Stimulated activated CD8-positive, alpha-beta memory T cell treated with anti-CD3 and anti-CD28 coated beads, Interleukin-15, amount 100 ng/mL, for 4 hours (primary cell): ENCODE measurements around the gene ASMTL.
"Not testable (repeated sequence)": the region's sequence is repeated elsewhere in the genome, so short reads cannot be mapped to it uniquely, and the experiment has no call there.

Experiments used
- DNase-seq, 2 donors: peaks; one replicate each; pipeline ENCODE4 v3.0.0-alpha.2; 2020; ENCODE audit warnings: low read depth in 2 of 2

Gene ASMTL

DNA sequence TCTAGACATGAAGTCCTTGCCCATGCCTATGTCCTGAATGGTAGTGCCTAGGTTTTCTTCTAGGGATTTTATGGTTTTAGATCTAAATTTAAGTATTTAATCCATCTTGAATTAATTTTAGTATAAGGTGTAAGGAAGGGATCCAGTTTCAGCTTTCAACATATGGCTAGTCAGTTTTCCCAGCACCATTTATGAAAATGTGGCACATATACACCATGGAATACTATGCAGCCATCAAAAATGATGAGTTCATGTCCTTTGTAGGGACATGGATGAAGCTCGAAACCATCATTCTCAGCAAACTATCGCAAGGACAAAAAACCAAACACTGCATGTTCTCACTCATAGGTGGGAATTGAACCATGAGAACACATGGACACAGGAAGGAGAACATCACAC, 29.8 kb upstream of the ASMTL start:
- not testable (repeated sequence) for DNase-seq

DNA sequence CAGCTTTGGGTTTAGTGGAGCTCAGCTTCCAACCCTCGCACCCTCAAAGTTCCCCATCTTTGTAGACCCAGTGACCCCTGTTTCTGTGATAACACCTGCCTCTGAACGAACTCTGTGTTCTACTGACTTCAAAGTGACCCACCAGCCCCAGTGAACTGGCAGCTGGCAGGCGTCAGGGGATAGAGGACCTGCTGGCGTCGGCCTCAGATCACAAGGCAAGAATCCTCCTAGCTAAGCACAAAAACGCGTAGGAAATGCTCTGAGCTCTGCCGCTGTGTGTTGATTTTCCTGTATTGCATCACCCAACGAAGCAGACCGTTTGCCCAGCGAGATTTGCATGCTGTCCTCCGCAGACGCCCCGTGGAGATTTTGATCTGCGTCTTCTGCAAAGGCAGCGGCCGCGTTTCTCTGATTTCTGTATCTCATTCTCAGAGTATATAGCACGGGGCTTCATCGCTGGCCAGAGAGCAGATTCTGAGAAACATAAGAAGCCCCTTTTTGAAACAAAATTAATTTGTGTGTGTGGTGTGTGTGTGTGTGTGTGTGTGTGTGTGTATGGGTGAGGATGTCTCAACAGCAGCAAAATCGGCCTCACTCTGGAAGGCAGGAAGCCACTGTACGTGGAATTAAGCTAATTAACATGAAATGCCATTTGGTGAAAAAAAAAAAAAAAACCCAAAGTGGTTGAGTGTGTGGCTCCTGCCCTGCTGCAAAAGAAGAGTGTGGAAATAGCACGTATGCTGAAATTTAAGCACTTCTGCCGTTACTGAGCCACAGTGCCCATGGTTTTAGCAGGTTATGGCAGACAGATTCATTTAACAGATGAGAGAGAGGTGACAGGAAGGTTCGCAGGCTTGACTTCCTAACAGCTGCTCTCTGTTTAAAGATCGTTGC, 29.2 kb upstream of the ASMTL start:
- peak; percentile 44 to 68 for DNase-seq

DNA sequence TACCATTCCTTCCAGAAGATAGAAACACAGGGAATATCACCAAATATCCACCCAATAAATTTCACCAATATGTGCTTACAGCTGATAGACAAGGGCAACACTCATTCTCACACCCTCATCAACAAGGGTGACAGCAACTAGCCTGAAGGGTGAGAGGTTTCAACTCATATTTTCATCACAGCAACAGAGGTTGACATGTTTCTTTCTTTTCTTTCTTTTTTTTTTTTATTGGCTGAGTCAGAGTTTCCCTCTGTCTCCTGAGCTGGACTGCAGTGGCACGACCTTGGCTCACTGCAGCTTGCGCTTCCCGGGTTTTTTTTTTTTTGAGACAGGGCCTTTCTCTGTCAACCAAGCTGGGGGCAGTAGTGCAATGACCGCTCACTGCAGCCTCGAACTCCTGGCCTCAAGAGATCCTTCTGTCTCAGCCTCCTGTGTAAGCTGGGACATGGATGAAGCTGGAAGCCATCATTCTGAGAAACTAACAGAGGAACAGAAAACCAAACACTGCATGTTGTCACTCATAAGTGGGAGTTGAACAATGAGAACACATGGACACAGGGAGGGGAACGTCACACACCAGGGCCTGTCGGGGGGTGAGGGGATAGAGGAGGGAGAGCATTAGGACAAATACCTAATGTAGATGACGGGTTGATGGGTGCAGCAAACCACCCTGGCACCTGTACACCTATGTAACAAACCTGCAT, 27.5 kb upstream of the ASMTL start:
- DNase-seq = no peak

DNA sequence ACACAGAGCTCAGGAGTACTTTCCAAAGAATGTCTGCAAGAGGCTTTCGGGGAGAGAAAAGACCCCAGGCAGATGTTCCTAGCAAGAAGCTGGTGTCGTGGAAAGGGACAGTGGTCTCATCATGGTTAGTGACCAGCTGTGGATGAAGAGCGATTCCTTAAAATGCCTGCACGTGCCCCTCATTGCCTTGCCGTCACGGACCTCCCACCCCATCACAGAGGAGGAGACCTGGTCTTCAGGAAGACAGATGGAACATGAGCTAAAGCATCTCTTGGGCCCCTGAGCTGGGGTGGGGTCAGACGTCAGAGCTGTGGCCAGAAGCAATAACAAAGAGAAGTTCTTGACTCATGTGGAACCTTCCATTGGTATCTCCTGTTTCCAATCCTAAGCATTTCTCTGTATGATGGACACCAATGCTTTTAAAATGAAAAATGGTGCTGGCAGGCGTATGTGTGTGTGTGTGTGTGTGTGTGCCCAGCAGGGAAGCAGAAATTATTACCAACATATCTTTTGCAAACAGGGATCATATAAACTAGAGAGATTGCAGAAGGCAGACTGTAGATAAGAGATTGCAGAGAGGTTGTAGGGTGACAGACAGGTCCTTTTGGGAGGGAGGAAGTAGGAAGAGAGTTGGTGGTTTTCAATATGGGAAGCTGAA, 25.2 kb upstream of the ASMTL start:
- no peak for DNase-seq

DNA sequence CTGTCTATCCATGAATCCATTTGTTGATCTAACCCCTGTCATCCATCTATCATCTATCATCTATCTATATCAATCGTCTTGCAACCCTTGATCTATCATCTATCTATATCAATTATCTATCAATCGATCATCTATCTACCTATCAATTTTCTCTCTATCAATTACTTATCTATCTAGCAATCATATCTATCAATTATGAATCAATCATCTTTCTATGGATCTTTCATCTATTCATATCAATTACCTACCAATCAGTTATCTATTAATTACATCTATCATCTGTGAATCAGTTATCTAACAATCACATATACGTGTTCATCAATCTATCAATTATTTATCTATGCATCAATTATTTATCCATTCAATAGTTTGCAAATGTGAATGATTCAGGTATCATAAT, 24.5 kb upstream of the ASMTL start:
- DNase-seq = no peak

DNA sequence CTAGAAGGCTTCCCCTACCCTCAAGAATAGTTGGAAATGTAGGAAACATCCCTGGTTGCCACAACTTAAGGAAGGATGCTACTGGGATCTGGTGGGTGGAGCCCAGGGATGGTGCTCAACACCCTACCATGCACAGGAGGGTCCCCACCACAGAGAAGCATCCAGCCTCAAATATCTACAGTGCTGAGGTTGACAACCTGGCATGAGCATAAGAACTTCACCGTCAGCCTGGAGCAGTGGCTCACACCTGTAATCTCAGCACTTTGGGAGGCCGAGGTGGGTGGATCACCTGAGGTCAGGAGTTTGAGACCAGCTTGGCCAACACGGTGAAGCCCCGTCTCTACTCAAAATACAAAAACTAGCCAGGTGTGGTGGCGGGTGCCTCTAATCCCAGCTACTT, 24.0 kb upstream of the ASMTL start:
- no peak for DNase-seq

DNA sequence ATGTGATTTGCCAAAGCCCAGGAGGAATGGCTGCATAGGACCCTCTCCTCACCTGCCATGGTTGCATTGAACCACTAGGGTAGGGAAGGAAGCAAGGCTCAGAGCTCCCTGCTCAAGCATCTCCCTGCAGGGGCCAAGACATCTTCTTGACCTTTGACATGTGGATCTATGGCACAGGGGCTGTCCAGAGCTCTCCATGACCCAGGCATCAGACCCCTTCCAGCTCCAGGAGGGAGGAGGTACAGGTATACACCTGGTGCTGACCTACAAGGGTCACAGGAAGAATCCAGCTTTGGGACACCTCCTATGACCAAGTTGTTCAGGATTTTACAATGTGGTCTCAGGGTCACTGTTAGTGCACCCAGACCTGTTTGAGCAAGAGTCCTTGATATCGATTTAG, 23.2 kb upstream of the ASMTL start:
- no peak for DNase-seq

DNA sequence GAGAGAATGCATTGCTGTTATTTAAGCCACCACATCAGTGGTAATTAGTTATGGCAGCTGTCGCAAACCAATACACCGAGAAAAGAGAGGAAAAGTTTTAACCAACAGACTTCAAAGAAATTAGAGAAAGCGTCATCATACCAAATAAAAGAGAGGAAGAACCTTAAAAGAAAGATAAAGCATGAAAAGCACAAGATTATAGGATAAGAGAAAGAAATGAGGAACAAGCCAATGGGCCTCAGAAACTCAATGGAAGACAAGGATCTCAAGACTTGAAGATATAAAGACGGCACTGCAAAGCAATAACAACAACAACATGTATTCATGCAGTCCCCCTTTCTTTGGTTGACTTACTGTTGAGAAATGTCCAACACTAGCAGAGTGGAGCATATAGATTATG, 22.8 kb upstream of the ASMTL start:
- no peak for DNase-seq

DNA sequence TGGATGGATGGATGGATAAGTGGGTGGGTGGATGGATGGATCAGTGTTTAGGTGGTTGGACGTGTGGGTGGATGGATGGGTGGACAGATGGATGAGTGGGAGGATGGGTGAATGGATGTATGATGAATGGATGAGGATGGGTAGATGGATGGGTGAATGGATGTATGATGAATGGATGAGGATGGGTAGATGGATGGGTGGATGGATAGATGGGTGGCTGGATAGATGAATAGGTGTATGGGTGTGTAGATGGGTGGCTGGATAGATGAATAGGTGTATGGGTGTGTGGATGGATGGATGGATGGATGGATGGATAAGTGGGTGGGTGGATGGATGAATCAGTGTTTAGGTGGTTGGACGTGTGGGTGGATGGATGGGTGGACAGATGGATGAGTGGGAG, 21.9 kb upstream of the ASMTL start:
- not testable (repeated sequence) for DNase-seq

DNA sequence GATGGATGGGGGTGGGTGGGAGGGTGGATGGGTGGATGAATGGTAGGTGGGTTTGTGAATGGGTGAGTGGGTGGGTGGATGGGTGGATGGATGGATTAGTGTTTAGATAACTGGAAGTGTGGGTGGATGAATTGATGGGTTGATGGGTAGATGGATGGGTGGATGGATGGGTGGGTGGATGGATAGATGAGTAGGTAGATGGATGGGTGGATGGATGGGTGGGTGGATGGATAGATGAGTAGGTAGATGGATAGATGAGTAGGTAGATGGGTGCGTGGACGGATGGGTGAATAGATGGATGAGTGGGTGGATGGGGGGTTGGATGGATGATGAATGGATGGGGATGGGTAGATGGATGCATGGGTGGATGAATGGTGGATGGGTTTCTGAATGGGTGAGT, 20.3 kb upstream of the ASMTL start:
- no peak for DNase-seq

DNA sequence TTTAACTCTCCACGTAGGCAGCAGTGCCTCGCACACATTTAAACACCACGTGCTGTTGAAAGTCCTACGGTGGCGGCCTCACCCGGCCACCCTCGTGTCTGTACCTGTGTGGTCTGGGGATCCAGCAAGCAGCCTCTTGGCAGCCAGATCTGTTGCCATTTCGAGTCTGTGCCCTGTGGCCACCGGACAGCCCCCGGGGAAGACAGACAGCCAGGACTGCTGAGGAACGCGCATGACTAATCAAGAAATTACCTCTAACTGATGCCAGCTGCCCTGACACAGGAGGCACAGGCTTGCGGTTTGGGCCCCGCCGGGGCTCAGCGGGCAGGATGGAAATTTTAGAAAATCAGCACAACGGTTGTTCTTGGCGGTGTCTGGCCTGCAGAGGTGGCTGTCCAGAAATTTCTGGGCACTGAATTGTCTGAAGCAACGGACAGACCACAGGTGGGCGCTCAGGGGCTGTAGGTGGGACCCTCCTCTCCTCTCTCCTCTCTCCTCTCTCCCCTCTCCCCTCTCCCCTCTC, 15.6 kb upstream of the ASMTL start:
- peak; percentile 65 to 67 for DNase-seq

DNA sequence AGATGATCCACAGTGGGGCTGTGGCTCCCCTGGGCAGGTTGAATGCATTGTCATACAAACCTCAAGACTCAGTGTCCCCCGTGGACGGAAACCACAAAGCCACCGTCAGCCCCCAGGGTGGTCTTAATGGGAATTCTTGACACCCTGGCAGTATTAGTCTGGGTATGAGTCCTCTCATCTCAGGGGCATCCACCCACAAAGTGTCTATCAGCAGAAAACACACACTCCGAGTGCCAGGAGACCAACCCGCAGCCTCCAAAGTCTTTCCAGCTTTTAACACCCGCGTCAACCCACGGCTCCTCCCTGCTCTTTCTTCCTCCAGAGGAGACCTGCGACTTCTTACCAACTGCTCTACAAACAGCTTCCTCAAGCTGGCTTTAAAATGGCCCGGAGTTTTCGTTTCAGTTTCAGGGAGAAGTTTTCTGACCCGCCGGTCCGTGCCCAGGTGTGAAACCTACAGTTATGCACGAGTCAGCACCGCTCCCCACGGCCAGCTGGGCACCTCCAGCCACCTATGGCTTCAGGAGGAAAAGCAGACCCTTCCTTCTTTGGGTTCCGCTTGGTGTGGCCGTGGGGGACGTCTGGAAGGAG, 14.4 kb upstream of the ASMTL start:
- DNase-seq = no peak

DNA sequence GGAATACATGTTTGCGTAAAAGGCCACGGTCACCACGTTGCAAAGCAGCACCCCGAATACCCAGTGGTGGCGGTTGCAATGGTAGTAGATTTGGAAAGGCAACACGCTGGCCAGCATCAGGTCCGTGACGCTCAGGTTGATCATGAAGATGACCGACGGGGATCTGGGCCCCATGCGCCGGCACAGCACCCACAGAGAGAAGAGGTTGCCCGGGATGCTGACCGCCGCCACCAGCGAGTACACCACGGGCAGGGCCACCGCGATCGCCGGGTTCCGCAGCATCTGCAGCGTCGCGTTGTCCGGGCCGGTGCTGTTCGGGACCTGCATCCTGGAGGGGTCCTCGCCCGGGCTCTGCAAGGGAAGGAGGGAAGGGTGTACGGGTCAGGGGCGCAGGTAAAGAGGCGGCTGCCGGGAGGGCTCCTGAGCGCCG, 13.5 kb upstream of the ASMTL start:
- no peak for DNase-seq

DNA sequence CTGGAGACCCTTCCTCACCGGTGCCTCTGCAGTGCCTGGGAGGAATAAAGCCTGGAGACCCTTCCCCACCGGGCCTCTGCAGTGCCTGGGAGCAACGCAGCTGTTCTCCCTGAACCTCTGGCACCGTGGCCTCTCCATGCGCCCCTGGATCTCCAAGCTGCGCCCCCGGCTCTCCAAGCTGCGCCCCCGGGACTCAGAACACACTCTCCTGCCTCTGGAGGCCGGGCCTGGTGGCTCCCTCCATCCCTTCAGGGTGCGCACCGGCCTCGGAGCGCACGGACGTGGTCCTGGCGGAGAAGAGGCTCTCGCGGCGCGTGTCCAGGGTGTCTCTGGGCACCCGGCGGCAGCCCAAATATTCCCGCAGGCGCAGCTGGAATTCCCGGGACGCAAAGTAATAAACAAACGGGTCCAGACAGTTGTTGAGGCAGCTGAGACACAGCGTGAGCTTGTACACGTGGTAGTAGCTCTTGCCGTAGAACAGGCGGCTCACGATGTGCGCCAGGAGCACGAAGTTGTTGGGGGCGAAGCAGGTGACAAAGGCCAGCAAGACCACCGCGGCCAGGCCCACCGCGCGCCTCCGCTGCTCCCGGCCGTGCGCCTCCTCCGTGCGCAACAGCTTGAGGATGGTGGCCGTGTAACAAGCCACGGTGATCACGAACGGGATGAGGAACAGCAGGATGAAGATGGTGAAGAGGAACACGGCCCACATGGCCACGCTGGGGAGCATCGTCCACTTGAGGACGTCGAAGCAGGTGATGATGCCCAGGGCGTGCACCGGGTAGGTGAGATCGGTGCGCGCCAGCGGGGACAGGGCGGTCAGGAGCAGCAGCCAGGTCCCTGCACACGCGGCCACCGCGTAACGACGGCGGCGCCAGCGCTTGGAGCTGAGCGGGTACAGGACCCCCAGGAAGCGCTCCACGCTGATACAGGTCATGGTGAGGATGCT, 12.8 kb upstream of the ASMTL start:
- DNase-seq = no peak

DNA sequence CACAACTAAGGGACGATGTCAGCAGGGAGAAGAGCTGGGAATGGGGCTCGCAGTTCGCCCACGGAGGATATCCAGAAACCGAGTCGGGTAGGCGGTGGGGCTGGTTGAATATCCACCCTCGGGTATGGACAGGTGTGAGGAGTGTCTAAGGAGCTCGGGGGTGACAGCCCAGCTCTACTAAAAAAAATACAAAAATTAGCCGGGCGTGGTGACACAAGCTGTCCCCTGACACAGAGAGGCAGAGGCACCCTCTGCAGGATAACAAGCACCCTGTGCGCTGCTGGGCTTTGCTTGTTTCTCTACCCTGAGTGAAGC, 12.2 kb upstream of the ASMTL start:
- DNase-seq = no peak

DNA sequence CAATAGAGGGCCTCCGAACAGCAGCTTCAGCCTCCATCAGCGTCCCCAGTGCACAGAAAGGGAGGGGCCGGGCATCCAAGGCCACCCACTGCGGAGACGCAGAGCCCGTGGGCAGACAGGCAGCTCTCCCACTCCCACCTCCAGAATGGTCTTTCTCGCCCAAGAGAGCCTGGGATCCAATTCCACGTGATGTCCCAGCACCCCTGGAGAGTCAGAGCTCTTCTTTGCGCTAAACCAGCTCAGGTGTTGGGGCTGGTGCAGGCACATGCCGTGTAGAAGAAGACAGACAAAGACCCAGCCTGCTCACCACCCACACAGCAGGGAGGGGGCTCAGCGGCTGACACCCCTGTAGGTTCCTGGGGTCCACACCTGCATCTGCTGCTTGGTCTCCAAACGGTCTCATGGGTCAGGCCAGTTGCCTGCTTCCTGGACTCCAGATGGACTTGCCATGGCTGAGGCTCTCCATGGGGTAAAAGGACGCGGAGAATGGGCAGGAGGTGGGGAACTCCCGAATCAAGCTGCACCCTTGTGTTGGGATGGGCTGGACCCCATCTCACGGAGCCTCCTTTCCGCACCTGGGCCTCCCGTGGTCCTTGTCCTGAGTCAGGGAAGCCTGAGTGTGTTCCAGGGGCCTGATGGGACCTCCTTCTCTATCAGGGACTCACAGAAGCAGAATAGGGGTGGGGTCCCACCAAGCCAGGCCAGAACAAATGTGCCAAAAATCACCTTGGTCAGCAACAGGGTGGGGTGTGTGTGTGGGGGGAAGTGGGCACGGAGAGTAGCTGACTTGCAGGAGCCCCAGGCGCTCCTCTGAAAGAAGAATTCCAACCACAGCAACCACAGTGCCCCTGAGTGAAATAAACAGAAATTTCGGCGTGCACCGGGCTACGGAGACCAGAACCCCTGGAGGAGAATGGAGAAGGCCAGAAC, 11.6 kb upstream of the ASMTL start:
- DNase-seq = no peak

DNA sequence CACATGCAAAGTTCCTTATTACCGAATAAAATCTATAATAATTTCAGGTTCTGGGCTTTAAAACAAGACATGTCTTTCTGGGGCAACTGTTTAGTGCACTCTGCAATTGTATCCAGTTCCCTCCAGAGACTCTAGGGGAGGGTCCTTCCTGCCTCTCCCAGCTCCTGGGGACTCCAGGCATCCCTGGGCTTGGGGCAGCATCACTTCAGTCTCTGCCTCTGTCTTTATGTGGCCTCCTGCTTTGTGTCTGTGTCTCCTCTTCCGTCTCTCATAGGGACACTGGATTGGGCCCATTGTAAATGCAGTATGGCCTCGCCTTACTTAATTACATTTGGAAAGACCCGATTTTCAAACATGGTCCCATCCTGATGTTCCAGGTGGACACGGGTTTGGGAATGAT, 10.9 kb upstream of the ASMTL start:
- no peak for DNase-seq

DNA sequence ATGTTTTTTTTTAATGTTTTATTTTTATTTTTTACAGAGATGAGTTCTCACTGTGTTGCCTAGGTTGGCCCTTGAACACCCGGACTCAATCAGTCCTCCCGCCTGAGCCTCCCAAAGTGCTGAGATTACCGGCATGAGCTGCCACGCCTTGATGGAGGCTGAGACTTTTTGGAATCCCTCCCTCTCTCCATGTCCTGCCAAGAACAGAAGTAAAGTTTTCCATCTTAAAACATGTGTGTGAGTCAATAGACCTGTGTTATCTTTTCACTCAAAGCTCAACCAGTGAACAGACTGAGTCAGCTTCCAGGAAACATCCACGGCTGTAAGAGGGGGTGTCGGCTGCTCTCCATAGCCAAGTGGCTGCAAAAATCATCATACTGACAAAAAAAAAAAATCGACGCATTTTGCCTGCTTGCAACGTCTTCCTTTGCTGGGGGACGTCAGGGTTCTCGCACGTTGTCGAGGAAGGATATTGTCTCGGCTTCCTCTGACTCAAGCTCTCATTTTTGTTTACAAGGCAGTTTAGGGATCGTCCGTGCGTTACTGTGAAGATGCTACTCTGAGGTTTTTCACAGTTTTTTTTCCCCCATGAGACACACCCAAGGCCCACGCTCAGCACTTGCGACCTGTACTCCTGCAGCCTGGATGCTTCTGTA, 10.0 kb upstream of the ASMTL start:
- DNase-seq = peak; percentile 50 to 74

DNA sequence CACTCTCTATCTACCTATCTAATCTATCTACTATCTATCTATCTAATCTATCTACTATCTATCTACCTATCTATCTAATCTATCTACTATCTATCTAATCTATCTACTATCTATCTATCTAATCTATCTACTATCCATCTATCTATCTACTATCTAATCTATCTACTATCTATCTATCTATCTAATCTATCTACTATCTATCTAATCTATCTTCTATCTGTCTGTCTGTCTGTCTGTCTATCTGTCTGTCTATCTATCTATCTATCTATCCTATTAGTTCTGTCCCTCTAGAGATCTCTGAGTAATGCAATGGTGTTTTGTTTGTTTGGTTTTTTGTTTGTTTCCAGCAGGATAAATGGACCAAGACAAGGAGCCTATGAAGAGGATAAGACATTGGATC, 9.4 kb upstream of the ASMTL start:
- DNase-seq = no peak

DNA sequence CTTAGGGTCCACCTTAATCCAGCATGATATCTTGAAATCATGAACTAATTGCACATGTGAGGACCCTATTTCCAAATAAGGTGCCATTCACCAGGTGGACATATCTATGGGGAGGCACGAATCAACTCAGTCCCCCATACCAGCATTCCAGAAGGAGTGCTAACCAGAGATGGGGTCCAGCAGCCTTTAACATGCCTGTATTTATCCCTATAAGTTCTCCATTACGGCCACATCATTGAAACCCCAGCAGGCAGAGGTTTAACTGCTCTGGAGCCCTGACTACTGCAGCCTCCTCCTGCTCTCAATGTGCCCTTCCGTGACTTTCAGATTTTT, 3.2 kb upstream of the ASMTL start:
- DNase-seq = no peak
